Fibroblast of the aortic adventitia (primary cell): ENCODE results near the gene SCRG1. TPM values are rescaled to one million over a fixed set of nuclear protein-coding genes. Genes with fewer than 3 reads are reported as not detected.

ENCODE experiments used
- DNase-seq: peaks from one replicate; pipeline ENCODE4 v3.0.0-alpha.2; 2010; ENCODE audit warnings: low read depth
- H3K4me3 ChIP-seq: 2 replicates; pipeline ENCODE4 v1.5.1; 2011; ENCODE audit warnings: low read depth, mild to moderate bottlenecking, control low read depth, low read length, moderate library complexity
- CTCF ChIP-seq: IDR thresholded peaks from 2 replicates; pipeline ENCODE4 v1.5.1; 2011; ENCODE audit warnings: mild to moderate bottlenecking, low read length, control low read depth, inconsistent platforms; ENCODE audit not compliant: insufficient read depth
- total RNA-seq: library from RNA; depleted of rRNA; stranded (reverse); fragments of >200 nt; gene quantifications from 2 replicates; pipeline ENCODE4 v1.2.3, GENCODE V29; 2012; ENCODE audit warnings: low replicate concordance

SCRG1 gene
- total RNA-seq, 1 donor, result 0.99 TPM

DNA sequence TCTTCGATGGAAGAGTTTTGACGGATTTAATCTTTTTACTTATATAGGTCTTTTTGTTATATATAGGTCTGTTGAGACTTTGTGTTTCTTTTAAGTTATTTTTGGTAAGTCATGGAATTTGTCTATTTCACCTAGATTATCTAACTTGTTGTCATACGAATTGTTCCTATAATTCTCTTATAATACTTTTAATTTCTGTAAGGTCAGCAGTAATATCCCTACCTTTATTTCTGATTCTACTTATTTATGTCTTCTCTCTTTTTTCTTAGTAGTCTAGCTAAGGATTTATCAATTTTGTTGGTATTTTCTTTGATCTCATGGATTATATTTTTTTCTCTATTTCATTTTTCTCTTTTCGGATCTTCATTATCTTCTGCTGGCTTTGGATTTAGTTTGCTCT lies 16.6 kb downstream of the SCRG1 start:
- DNase-seq, result no peak
- no peak for TF ChIP-seq CTCF
- no peak overlapping the region for H3K4me3 ChIP-seq

DNA sequence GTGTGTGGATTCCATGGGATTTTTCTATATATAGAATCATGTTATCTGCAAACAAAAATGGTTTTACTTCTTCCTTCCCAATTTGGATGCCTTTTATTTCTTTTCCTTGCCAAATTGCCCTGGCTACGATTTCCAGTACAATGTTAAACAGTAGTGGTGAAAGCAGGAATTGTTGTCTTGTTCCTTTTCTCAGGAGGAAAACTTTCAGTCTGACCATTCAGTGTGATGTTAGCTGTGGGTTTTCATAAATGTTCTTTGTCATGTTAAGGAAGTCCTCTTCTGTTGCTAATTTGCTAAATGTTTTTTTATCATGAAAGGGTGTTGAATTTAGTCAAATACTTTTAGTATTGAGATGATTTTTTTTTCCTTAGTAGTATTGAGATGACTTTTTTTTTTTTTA lies 17.3 kb downstream of the SCRG1 start:
- H3K4me3 ChIP-seq, result no peak overlapping the region
- no peak for TF ChIP-seq CTCF
- peak; percentile 37 for DNase-seq

DNA sequence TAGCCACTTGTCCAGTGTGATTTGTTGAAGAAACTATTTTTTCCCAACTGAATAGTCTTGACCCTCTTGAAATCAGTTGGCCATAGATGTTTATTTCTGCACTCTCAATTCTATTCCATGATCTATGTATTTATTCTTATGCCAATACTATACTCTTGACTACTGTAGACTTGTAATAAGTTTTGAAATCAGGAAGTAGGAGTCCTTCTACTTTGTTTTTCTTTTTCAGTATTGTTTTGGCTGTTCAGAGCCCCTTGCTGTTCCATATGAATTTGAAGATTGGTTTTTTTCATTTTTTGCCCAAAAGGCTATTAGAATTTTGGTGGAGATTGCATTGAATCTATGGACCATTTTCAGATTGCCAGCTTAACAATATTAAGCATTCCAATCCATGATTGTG lies 17.9 kb downstream of the SCRG1 start:
- no peak for DNase-seq
- H3K4me3 ChIP-seq, result no peak overlapping the region
- no peak for TF ChIP-seq CTCF

- no peak for TF ChIP-seq CTCF
- no peak for DNase-seq
- H3K4me3 ChIP-seq, result no peak overlapping the region
These were observed 19.0 kb downstream of the SCRG1 start for GRCh38 chr4:173379929-173380328.

DNA sequence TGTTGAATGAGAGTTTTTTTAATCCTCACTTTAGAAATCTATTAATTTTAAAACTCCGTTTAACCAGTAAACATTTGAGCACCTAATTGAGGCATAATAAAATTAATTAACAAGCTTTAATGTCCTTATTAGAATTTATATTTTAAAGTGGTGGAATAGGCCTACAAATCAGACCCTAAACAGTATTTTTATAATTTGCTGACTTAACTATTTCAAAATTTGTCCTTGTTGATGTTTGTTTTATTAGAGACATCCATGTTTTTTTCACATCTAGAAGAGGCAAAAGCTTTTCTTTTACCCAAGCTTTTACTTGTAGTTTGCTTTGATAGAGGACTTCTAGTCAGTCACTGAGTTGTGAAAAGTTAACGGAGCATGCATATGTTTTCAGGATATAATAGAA lies 24.3 kb downstream of the SCRG1 start:
- DNase-seq, result no peak
- H3K4me3 ChIP-seq, result no peak overlapping the region
- TF ChIP-seq CTCF, result no peak

- peak; percentile 78 for DNase-seq
- H3K4me3 ChIP-seq, result peak overlapping the region; percentile 89
- TF ChIP-seq CTCF, result no peak
These were observed 27.4 kb downstream of the SCRG1 start for GRCh38 chr4:173371292-173372192.
